Breast epithelium (tissue), 3 donors: ENCODE results near the gene NMD3.

Experiments
- POLR2A ChIP-seq: fragments of 450-650 bp; IDR thresholded peaks from one replicate; pipeline ENCODE4 v1.6.1; 2016; ENCODE audit warnings: antibody characterized with exemption, mild to moderate bottlenecking, moderate library complexity
- TF ChIP-seq, protein P1 (sequence below), 3 donors: fragments of 450-650 bp; IDR thresholded peaks; one replicate each; pipeline ENCODE4 v1.5.1; 2016 to 2017; ENCODE audit warnings: antibody characterized with exemption in 3 of 3, mild to moderate bottlenecking in 3 of 3, moderate library complexity in 3 of 3

DNA sequence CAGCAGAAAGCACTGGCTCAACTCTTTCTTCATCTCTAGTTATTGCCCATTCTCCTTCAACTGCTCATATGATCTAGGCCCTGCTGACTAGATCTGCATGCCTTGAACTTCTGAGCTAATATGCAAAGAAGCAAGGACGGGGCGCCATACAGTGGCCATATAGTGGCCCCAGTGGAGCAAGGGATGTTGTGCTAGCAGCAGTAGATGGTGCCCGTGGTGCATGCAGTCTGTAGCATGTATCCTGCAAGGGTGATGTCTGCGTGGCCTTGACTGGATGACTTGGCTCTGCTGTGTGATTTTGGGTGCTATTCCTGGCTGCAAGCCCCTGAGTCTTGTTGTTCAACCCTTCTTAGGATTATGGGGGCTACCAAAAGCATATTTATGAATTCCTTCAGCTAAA lies 12.2 kb upstream of the NMD3 start:
- TF ChIP-seq, protein P1, sequence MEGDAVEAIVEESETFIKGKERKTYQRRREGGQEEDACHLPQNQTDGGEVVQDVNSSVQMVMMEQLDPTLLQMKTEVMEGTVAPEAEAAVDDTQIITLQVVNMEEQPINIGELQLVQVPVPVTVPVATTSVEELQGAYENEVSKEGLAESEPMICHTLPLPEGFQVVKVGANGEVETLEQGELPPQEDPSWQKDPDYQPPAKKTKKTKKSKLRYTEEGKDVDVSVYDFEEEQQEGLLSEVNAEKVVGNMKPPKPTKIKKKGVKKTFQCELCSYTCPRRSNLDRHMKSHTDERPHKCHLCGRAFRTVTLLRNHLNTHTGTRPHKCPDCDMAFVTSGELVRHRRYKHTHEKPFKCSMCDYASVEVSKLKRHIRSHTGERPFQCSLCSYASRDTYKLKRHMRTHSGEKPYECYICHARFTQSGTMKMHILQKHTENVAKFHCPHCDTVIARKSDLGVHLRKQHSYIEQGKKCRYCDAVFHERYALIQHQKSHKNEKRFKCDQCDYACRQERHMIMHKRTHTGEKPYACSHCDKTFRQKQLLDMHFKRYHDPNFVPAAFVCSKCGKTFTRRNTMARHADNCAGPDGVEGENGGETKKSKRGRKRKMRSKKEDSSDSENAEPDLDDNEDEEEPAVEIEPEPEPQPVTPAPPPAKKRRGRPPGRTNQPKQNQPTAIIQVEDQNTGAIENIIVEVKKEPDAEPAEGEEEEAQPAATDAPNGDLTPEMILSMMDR (IDR thresholded peaks at IDR 0.05), result no peak
- no peak for TF ChIP-seq POLR2A
